Endometrial microvascular endothelial cells (primary cell): ENCODE data around the gene MAPK10. TPM values are rescaled to one million over a fixed set of nuclear protein-coding genes. Genes with fewer than 3 reads are reported as not detected.

ENCODE experiments used
- in situ Hi-C: cut with HindIII; loops from 2 replicates; pipeline ENCODE4 v1.10.0; 2017; ENCODE audit warnings: low sequenced_read_pairs, low pct_unique_long_range_greater_than_20kb; ENCODE audit errors: inconsistent ontology term
- total RNA-seq: library from RNA; depleted of rRNA; stranded (reverse); fragments of >200 nt; gene quantifications from one replicate; pipeline ENCODE4 v1.2.3, GENCODE V29; 2015; ENCODE audit errors: inconsistent ontology term

The MAPK10 gene
- total RNA-seq, 1 donor from 2014 or later: not detected

DNA sequence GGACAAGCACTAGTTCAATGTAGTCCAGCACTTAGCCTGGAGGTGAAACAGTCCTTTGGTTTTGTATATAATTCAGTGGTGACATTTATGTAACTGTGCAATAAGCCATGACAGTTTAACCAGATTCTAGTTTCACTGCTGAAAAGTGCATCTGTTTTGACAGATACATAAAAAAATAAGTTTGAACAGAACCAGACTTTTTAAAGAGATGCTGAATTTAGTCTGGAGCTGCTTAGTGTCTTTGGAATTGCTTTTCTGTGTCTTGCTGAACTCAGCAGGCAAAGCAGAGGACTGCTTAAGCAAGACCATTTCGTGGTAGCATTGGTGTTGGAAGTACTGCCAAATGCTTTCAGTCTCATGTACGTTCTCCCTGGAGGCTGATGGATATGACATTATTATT lies 393.5 kb downstream of the MAPK10 start:
- in situ Hi-C loops: loop anchor here (25.0 kb wide), 1 partner anchor 154 kb away; no protein-coding TSS in a partner anchor

GRCh38 chr4:85965529-85965928 lies 394.3 kb downstream of the MAPK10 start:
- in situ Hi-C loops: loop anchor here (25.0 kb wide), 1 partner anchor 153 kb away; no protein-coding TSS in a partner anchor

DNA sequence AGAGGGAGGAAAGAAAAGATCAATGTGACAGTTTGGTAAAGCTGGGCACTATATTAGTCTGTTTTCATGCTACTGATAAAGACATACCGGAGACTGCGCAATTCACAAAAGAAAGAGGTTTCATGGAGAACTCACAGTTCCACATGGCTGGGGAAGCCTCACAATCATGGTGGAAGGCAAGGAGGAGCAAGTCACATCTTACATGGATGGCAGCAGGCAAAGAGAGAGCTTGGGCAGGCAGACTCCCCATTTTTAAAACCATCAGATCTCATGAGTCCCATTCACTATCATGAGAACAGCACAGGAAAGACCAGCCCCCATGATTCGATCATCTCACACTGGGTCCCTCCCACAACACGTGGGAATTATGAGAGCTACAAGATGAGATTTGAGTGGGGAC lies 394.8 kb downstream of the MAPK10 start:
- in situ Hi-C loops: loop anchor here (25.0 kb wide), 1 partner anchor 153 kb away; no protein-coding TSS in a partner anchor

DNA sequence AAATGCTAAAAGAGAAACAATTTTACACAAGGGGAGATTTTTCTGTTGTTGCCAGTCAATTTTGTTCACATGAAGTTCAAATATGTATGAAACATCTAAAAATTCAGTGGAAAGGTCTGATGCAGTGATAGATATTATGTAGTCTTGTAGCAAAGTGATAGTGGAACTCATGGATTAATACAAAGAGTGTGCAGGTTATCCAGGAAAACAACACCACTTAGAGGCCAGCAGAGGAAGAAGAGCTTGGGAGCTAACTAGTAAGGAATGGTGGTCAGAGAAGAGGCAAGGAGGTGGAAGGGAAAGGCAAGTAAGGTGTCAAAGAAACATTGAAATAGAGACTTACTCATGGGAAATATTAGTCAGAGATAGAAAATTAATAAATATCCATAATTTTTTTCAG lies 395.6 kb downstream of the MAPK10 start:
- in situ Hi-C loops: loop anchor here (25.0 kb wide), 1 partner anchor 152 kb away; no protein-coding TSS in a partner anchor

DNA sequence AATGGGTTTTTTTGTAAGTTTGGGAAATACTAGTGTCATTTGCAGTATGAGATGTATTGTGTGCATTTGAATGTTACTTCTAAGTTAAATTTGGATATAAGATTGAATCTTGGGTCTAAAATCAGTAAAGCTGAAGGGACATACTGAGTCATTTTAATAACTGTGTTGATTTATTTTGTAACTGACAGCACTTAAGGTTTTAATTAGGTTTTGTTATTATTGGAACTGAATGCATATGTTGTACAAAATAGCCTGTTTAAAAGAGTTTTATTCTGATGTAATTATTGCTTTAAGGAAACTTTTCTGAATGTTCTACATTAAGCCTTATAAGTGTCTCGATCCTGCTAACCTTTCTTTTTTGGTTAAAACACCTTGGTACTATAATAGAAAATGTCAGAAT lies 396.6 kb downstream of the MAPK10 start:
- in situ Hi-C loops: loop anchor here (25.0 kb wide), 1 partner anchor 151 kb away; no protein-coding TSS in a partner anchor

GRCh38 chr4:85961887-85962286 lies 398.0 kb downstream of the MAPK10 start:
- in situ Hi-C loops: loop anchor here (25.0 kb wide), 1 partner anchor 150 kb away; no protein-coding TSS in a partner anchor

- in situ Hi-C loops: loop anchor here (25.0 kb wide), 1 partner anchor 144 kb away; no protein-coding TSS in a partner anchor
Observed at GRCh38 chr4:85956293-85956945, 403.4 kb downstream of the MAPK10 start.

- in situ Hi-C loops: loop anchor here (25.0 kb wide), 1 partner anchor 143 kb away; no protein-coding TSS in a partner anchor
Observed at GRCh38 chr4:85955620-85956292, 404.1 kb downstream of the MAPK10 start.

DNA sequence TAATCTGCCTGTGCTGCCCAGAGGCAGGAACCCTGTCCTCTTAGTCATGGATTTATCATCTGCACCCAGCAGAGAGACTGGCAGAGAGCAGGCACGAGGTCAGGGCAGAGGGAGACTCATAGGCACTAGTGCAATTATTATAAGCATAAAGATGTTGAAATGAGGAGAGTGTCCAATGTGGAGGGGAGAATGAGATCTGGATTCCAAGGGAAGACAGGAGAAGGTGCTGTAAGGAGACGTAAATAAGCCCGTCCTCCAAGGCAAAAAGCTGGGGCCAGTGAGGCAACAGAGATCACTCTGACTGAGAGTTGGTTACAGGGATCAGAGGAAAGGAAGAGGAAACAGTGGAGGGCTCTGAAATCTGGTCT lies 406.2 kb downstream of the MAPK10 start:
- in situ Hi-C loops: loop anchor here (25.0 kb wide), 1 partner anchor 141 kb away; no protein-coding TSS in a partner anchor

DNA sequence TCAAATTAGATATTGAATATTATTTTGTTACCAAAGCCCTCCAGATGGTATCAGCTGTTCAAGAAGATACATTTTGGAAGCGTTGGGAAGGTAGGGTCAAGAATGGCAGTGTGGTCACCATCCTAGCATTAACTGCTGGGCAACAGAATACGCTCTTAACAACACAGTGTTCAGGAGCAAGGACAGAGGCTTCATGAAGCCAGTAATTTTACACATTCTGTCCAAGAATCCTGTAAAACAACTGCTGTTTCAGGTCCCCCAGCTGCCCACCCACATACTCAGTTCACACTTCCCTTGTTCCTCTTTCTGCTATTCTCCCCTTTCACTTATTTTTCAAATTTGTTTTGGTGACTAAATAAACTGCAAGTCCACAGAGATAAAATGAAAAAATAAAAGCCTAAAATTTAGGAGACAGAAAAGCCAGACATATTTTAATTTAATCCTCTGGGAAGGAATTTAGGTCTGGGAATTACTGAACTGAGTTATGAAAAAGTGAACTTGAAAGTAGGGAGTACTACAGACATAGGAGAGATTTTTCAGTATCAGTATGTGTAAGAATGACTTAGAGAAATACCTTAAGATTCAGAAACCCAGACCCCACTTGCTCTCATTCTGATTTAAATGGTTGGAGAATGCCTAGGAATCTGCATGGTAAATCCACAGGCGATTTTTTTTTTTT lies 406.7 kb downstream of the MAPK10 start:
- in situ Hi-C loops: loop anchor here (25.0 kb wide), 1 partner anchor 141 kb away; no protein-coding TSS in a partner anchor

GRCh38 chr4:85952528-85952927 lies 407.3 kb downstream of the MAPK10 start:
- in situ Hi-C loops: loop anchor here (25.0 kb wide), 1 partner anchor 140 kb away; no protein-coding TSS in a partner anchor

- in situ Hi-C loops: loop anchor here (25.0 kb wide), 1 partner anchor 139 kb away; no protein-coding TSS in a partner anchor
Observed at GRCh38 chr4:85951099-85951498, 408.8 kb downstream of the MAPK10 start.

GRCh38 chr4:85946821-85947220 lies 413.0 kb downstream of the MAPK10 start:
- in situ Hi-C loops: no loop called here

DNA sequence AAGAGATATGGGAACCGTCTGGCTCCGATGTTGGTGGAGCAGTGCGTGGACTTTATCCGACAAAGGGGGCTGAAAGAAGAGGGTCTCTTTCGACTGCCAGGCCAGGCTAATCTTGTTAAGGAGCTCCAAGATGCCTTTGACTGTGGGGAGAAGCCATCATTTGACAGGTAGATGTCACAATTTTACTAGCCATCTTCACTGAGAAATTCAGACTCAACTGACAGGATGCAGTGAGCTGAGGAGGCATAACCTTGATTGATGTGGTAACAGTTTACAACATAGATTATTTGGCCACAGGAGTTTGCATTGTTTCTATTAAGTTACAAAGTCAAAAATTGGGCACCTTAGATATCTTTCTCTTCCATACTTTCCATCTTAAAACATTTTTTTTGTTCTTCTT lies 417.7 kb downstream of the MAPK10 start:
- in situ Hi-C loops: no loop called here

DNA sequence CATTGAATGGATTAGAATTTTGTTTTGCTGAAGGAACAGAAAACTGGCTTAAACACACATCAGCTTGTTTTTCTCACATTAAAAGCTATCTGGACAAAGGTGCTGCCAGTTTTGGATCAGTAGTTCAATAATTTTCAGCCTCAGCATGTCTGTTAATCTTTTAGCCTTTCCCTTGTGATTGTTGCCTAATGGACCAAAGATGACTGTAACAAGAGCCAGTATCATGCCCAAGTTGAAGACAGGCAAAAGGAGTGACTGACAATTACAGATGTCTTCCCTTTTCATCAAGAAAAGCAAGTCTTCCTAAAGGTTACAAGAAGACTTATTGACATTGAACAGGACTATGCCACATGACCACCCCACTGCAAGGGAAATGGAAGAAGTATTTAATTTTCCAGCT lies 419.7 kb downstream of the MAPK10 start:
- in situ Hi-C loops: no loop called here

Other genes with a start within 250 kb of the MAPK10 start
- gene PTPN13, start 234.3 kb upstream of the MAPK10 start, total RNA-seq: under 0.01 TPM